VCaP (cell line): ENCODE measurements around the gene CYP1A1.
A peak's percentile ranks its signal among the peaks of the same experiment; 100 is the strongest.
"Not testable (repeated sequence)": the region's sequence is repeated elsewhere in the genome, so short reads cannot be mapped to it uniquely, and the experiment has no call there.

Source experiments
- H3K27ac ChIP-seq: fragments of 450-650 bp; 2 replicates; pipeline ENCODE4 v1.5.1; 2017
- TF ChIP-seq, protein P1 (sequence below): fragments of 450-650 bp; conservative IDR thresholded peaks from 2 replicates; pipeline ENCODE4 v1.5.1; 2017; ENCODE audit warnings: mild to moderate bottlenecking, moderate library complexity

Gene CYP1A1

DNA sequence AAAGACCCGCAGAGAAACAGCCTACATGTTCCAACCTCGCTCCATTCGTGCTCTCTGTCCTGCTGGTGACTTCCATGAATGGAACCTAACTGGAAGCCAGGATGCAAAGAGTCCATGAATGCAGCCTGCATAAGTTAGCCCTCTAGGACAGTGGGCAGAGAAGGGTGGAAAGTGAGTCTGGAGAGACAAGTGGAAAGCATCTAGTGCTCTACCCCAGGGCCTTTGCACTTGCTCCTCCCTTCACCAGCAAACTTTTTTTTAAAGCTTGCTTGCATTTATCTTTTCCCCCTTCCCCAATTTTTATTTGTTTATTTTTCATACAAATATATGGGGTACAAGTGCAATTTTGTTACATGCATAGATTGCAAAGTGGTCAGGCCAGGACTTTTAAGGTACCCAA lies 7.9 kb upstream of the CYP1A1 start:
- H3K27ac ChIP-seq: no peak overlapping the region
- TF ChIP-seq, protein P1, sequence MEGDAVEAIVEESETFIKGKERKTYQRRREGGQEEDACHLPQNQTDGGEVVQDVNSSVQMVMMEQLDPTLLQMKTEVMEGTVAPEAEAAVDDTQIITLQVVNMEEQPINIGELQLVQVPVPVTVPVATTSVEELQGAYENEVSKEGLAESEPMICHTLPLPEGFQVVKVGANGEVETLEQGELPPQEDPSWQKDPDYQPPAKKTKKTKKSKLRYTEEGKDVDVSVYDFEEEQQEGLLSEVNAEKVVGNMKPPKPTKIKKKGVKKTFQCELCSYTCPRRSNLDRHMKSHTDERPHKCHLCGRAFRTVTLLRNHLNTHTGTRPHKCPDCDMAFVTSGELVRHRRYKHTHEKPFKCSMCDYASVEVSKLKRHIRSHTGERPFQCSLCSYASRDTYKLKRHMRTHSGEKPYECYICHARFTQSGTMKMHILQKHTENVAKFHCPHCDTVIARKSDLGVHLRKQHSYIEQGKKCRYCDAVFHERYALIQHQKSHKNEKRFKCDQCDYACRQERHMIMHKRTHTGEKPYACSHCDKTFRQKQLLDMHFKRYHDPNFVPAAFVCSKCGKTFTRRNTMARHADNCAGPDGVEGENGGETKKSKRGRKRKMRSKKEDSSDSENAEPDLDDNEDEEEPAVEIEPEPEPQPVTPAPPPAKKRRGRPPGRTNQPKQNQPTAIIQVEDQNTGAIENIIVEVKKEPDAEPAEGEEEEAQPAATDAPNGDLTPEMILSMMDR: no peak

DNA sequence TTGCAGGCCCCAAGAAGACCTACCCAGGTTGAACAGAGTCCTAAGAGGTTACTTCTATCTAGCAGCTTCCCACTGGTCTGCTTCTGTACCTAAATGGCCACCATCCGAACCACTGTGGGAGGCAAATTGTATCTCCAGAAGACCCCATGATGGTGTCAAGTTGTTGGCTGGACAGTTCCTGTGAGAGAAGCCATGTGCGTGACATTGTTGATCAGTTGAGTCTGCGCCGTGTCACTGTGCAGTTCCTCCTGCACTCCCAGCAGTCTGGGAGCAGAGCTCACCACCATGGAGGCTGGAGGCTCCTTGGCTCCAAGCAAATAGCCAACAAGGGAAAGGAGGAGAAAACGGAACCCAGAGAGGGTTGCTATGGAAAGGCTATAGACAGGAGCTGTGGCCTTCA lies 7.5 kb upstream of the CYP1A1 start:
- TF ChIP-seq, protein P1: no peak
- H3K27ac ChIP-seq: no peak overlapping the region

DNA sequence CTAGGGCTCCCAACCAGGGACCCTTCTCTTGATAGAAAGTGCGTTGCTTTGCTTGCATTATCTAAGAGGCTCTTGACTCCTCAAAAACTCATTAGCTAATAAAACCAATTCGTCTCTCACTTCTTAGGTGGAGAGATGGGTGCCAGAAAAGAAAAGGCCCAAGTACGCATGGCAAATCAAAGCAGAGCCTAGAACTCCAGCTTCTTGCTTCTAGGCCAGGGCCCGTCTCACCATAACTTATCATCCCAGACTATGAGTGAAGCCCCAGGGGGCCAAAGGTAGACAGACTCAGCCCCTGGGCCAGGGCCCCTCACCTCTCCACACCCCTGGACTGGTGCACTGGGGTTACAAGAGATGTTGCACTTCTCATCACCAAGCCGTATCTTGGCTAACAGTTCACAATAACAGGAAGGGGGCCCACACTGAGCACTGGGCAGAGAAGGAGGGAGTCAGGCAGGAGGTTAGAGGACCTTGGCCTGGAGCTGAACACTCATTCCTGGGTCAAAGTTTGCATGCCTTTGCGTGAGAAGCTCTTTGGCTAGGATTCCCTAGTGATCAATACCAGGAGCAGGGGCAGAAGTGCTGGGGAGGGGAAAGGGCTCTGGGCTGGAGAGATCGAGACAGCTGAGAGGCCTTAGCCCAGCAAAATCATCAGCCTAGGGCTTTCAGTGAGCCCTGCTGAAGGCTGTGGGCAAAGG lies 5.4 kb upstream of the CYP1A1 start:
- TF ChIP-seq, protein P1: no peak
- H3K27ac ChIP-seq: no peak overlapping the region

DNA sequence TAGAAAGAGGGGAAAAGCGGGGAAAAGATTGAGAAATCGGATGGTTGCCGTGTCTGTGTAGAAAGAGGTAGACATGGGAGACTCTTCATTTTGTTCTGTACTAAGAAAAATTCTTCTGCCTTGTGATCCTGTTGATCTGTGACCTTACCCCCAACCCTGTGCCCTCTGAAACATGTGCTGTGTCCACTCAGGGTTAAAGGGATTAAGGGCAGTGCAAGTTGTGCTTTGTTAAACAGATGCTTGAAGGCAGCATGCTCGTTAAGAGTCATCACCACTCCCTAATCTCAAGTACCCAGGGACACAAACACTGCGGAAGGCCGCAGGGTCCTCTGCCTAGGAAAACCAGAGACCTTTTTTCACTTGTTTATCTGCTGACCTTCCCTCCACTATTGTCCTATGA lies 4.0 kb upstream of the CYP1A1 start:
- H3K27ac ChIP-seq: not testable (repeated sequence)

DNA sequence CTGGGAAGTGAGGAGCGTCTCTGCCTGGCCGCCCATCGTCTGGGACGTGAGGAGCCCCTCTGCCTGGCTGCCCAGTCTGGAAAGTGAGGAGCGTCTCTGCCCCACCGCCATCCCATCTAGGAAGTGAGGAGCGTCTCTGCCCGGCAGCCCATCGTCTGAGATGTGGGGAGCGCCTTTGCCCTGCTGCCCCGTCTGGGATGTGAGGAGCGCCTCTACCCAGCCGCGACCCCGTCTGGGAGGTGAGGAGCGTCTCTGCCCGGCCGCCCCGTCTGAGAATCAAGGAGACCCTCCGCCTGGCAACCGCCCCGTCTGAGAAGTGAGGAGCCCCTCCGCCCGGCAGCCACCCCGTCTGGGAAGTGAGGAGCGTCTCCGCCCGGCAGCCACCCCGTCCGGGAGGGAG lies 3.4 kb upstream of the CYP1A1 start:
- H3K27ac ChIP-seq: not testable (repeated sequence)

DNA sequence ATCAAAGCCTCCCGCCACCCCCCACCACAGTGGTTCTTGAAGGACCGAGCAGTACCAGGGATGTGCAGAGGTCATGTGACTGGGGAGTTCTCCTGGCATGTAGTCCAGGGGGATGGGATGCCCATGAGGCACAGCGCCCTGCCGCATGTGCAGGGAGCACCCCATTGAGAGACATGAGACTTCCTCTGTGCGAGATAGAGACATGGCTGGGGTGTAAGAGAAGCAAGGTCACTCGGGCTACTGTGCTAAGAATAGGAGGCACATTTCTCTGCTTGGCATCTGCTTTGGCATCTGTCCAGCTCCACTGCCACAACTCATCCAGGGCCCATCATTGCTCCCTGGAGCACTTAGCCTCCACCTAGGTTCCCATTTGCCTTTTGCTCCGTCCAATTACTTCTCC lies 2.4 kb upstream of the CYP1A1 start:
- TF ChIP-seq, protein P1: no peak
- H3K27ac ChIP-seq: no peak overlapping the region

DNA sequence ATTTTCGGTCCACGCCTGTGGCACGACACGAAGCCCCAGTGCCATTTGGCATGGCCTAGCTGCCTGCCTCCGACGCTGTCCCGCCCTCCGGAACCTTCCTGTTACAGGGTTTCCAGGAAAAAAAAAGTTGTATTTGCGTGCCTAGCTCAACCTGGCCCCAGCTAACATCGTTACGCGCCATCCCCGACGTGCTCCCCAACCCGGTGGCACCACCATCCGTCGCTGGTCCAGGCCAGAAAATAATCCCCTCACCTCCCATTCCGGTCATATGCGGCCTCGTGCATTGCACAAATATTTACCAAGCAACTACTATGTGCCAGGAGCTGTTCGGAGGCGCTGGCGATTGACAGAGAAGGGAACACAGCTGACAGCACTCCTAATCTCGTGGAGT lies 1.4 kb upstream of the CYP1A1 start:
- TF ChIP-seq, protein P1: no peak
- peak overlapping the region; percentile 70 for H3K27ac ChIP-seq

DNA sequence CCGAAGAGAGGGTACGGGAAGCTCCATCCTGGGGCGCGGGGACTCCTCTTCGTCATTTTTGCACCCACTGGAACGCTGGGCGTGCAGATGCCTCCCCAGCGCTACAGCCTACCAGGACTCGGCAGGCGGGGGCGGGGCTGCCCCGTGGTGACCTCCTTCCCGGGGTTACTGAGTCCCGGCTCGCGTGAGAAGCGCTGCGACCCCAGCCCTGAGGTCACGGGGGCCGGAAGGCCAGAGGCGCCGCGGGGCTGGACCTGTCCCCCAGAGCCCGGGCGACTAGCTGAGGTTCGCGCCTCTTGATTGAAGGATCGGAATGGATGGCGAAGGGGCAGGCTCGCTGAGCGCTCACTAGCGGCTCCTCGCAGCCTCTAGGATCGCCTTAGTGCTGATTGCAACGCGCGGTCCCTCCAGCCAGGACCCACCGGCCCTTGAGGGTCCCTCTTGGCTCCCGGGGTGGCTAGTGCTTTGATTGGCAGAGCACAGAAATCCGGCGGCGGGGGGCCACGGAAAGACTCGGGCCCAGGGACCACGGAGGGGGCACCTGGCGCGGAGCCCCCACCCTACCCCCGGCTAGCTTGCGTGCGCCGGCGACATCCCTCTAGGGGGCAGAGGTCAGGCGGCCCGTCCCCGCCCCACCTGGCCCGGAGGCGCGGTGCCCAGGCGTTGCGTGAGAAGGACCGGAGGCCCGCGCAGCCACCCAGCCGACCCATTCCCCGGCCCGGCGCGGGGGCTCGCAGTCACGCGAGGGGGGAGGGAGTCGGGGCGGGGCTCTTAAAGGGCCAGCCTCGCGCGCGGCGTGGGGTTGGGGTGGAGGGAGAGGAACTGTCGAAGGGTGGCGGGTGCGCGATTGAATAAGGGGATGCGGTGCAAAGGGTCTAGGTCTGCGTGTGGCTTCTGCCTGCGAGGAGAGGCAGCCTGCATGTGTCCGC lies 781 bp upstream of the CYP1A1 start:
- TF ChIP-seq, protein P1: peak; percentile 28
- peak overlapping the region; percentile 70 for H3K27ac ChIP-seq
